ENCODE data around the gene AGBL1. TPM values are rescaled to one million over a fixed set of nuclear protein-coding genes. Genes with fewer than 3 reads are reported as not detected.

Gene AGBL1
- polyA plus RNA-seq, 2 of the 4 experiments (the other 2 are of a cell fraction), result not detected

DNA sequence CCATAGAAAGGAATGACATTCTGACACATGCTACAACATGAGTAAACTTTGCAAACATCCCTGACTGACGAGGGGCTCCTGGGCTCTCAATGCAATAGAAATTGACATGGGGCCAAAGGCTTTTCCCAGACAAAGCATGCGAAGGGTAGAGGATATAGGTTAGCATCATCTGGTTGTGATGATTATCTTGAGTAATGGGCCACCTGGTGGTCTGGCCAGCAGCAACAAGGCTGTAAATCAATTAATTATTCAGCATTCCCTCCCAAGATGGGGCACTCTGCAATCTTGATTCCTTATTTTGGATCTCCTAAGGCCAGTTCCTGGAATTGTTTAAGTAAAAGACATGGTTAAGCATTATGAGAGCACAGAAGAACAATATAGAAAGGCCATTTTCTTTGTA is 99.2 kb downstream of the AGBL1 start:
- H3K4me1 ChIP-seq, result no peaks in the 10 kb centered on the region
- H3K4me2 ChIP-seq, result no peak overlapping the region
- ATAC-seq (no peak), DNase-seq (ENCODE audit: low read depth in 1 of 2, low spot score in 1 of 2) (peak in 1 of 2 experiments; percentile 7), FAIRE-seq (no peak)
- H3K9me3 ChIP-seq, result no peaks in the 10 kb centered on the region
- no peak overlapping the region for H3K27ac ChIP-seq
- TF ChIP-seq JUN (IDR thresholded peaks at IDR 0.05), result no peak
- peak in 1 of 2 experiments; percentile 33; a peak in 2 of 5 replicates for TF ChIP-seq RAD21 (conservative IDR thresholded peaks at IDR 0.05 in 1 of 2, IDR thresholded peaks at IDR 0.05 in 1 of 2)
- no peak for TF ChIP-seq USF2 (IDR thresholded peaks at IDR 0.05)
- POLR2A ChIA-PET, result no interaction called here
- CTCF ChIA-PET, result no interaction called here
- 2% methylated on average over 2 of the region's 2 CpGs for WGBS (ENCODE audit: missing lambda C conversion rate)
- H3K4me3 ChIP-seq, result no peak overlapping the region

GRCh38 chr15:86183596-86184491 is 104.2 kb downstream of the AGBL1 start:
- ATAC-seq, result no peak
- Histone ChIP-seq H3K27ac (no peak overlapping the region), H3K4me1 (no peaks in the 10 kb centered on the region), H3K4me3 (no peak overlapping the region), H3K9me3 (no peaks in the 10 kb centered on the region), H3K4me2 (no peak overlapping the region)
- ChIA-PET CTCF (interaction anchor here (0.7 to 1.0 kb wide), 2 partner anchors 17 to 100 kb away, joined by 3 read pairs; no protein-coding TSS in a partner anchor), POLR2A (no interaction called here)
- no peak for FAIRE-seq
- DNase-seq (ENCODE audit: low read depth in 1 of 2, low spot score in 1 of 2), result no peak
- WGBS (ENCODE audit: missing lambda C conversion rate), result 2% methylated on average over 6 of the region's 6 CpGs
- TF ChIP-seq KDM1A (IDR thresholded peaks at IDR 0.05; ENCODE audit: low read depth) (no peak), SREBF2 (IDR thresholded peaks at IDR 0.05) (no peak), USF2 (IDR thresholded peaks at IDR 0.05) (no peak), JUN (IDR thresholded peaks at IDR 0.05) (no peak), NFE2L2 (conservative IDR thresholded peaks at IDR 0.05; ENCODE audit: low read length) (no peak), MYC (IDR thresholded peaks at IDR 0.05; ENCODE audit: borderline replicate concordance, low read length) (no peak), HES2 (IDR thresholded peaks at IDR 0.05) (no peak), GATA3 (IDR thresholded peaks at IDR 0.05; ENCODE audit: borderline replicate concordance) (no peak), NPAS2 (CRISPR knock-in tag; IDR thresholded peaks at IDR 0.05; ENCODE audit: borderline replicate concordance) (no peak), BHLHE40 (IDR thresholded peaks at IDR 0.05; ENCODE audit: low read depth, low read length) (no peak), SMC3 (IDR thresholded peaks at IDR 0.05) (no peak), HEYL (CRISPR knock-in tag; IDR thresholded peaks at IDR 0.05) (no peak), HDAC2 (IDR thresholded peaks at IDR 0.05) (no peak), CBX8 (IDR thresholded peaks at IDR 0.05) (no peak), CTCF (IDR thresholded peaks at IDR 0.05) (no peak), ATOH8 (CRISPR knock-in tag; IDR thresholded peaks at IDR 0.05; ENCODE audit: low read depth) (no peak)
- TF ChIP-seq, protein P1, sequence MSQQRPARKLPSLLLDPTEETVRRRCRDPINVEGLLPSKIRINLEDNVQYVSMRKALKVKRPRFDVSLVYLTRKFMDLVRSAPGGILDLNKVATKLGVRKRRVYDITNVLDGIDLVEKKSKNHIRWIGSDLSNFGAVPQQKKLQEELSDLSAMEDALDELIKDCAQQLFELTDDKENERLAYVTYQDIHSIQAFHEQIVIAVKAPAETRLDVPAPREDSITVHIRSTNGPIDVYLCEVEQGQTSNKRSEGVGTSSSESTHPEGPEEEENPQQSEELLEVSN (IDR thresholded peaks at IDR 0.05; ENCODE audit: borderline replicate concordance, low read depth), result no peak

All from A549 (cell line).